A549 (cell line): ENCODE data around the gene NHSL1. TPM values are rescaled to one million over a fixed set of nuclear protein-coding genes. Genes with fewer than 3 reads are reported as not detected.

ENCODE experiments used
- ATAC-seq, 2 experiments: fragments of 200-7000 bp in 1 of 2; fragments of >200 bp in 1 of 2; cut with Nextera tagmentation in 1 of 2; cut with Tn5 transposase in 1 of 2; 3 replicates each; pipeline versions ENCODE4 v1.8.0 to v1.9.1; 2018 to 2020; ENCODE audit warnings: mild to moderate bottlenecking in 1 of 2, moderate library complexity in 1 of 2
- CTCF ChIA-PET: fragments of 300-600 bp; sonication (Branson Sonifier 250); formaldehyde crosslinking; extraction: SDS; loops from one replicate; lab custom pipeline; 2021; ENCODE audit warnings: antibody characterized with exemption, inconsistent platforms; lab: Yijun Ruan, JAX
- POLR2A ChIA-PET: fragments of 350-600 bp; formaldehyde crosslinking; extraction: SDS; loops from one replicate; lab custom pipeline; 2021; ENCODE audit warnings: antibody characterized with exemption, inconsistent platforms; lab: Yijun Ruan, JAX
- DNase-seq, 2 experiments: peaks; one replicate each; pipeline versions ENCODE4 v3.0.0 to v3.0.0-alpha.2; 2011 to 2016; ENCODE audit warnings: low read depth in 1 of 2, low spot score in 1 of 2
- FAIRE-seq: peaks from 2 replicates; lab custom pipeline; 2011; peaks lifted over from hg19 to GRCh38; lab: Jason Lieb, UNC
- H3K27ac ChIP-seq, 2 experiments: fragments of >200 bp; sonication (Bioruptor Twin); formaldehyde crosslinking; 3 replicates each; pipeline ENCODE4 v1.5.1; 2016 to 2017
- H3K4me1 ChIP-seq: fragments of >200 bp; sonication (Bioruptor Twin); formaldehyde crosslinking; 3 replicates; pipeline ENCODE4 v1.6.1; 2016
- H3K4me2 ChIP-seq: fragments of >200 bp; sonication (Bioruptor Twin); formaldehyde crosslinking; 3 replicates; pipeline ENCODE4 v1.6.1; 2016
- H3K4me3 ChIP-seq: fragments of >200 bp; sonication (Bioruptor Twin); formaldehyde crosslinking; 3 replicates; pipeline ENCODE4 v1.5.1; 2016
- H3K9me3 ChIP-seq: fragments of >200 bp; sonication (Bioruptor Twin); formaldehyde crosslinking; 3 replicates; pipeline ENCODE4 v1.6.1; 2016
- EHF ChIP-seq: fragments of 250-450 bp; sonication (Bioruptor Pico); IDR thresholded peaks from 2 replicates; pipeline ENCODE4 v1.5.0; 2020; ENCODE audit warnings: mild to moderate bottlenecking
- HOXB5 ChIP-seq: fragments of 250-450 bp; sonication (Bioruptor Pico); IDR thresholded peaks from 2 replicates; pipeline ENCODE4 v1.5.0; 2020; ENCODE audit warnings: mild to moderate bottlenecking, moderate library complexity
- JUNB ChIP-seq: fragments of >200 bp; sonication (Bioruptor Twin); formaldehyde crosslinking; IDR thresholded peaks from 2 replicates; pipeline ENCODE4 v1.6.1; 2016
- KDM5A ChIP-seq: fragments of 200-600 bp; sonication (generic); IDR thresholded peaks from 2 replicates; pipeline ENCODE4 v1.6.1; 2016; ENCODE audit warnings: antibody characterized with exemption, mild to moderate bottlenecking
- RFX5 ChIP-seq: fragments of 450-650 bp; IDR thresholded peaks from 2 replicates; pipeline ENCODE4 v1.7.1; 2014; ENCODE audit warnings: antibody characterized with exemption, mild to moderate bottlenecking, moderate library complexity
- SMC3 ChIP-seq: fragments of >200 bp; sonication (Bioruptor Twin); formaldehyde crosslinking; IDR thresholded peaks from 3 replicates; pipeline ENCODE4 v1.6.1; 2018; ENCODE audit warnings: inconsistent platforms
- TP53 ChIP-seq: fragments of 250-450 bp; sonication (Bioruptor Pico); IDR thresholded peaks from 2 replicates; pipeline ENCODE4 v1.5.0; 2021; ENCODE audit warnings: mild to moderate bottlenecking, moderate library complexity
- WGBS: methylation state at CpG from one replicate; pipeline ENCODE4 v1.1.6; 2017; ENCODE audit errors: missing lambda C conversion rate; 5-methylcytosine and 5-hydroxymethylcytosine counted together
- polyA plus RNA-seq, 4 experiments: library from polyadenylated mRNA; depleted of rRNA in 3 of 4; stranded (reverse); fragments of >200 nt; fragmentation: RNase III in 1 of 4; extraction: RNeasy Plus Mini Kit Qiagen cat#74134 plus additional on column Dnase treatment in 1 of 4; gene quantifications; 2 replicates in 3 of 4; 3 replicates in 1 of 4; pipeline ENCODE4 v1.2.3, GENCODE V29; 2011 to 2017
- TF ChIP-seq, protein P1 (sequence below): IDR thresholded peaks from 2 replicates; pipeline ENCODE4 v1.6.1; 2012
- TF ChIP-seq, protein P2 (sequence below): fragments of 200-600 bp; sonication (generic); IDR thresholded peaks from 2 replicates; pipeline ENCODE4 v1.6.1; 2016; ENCODE audit warnings: antibody characterized with exemption, mild to moderate bottlenecking, moderate library complexity
- TF ChIP-seq, protein P3 (sequence below): fragments of 250-450 bp; sonication (Bioruptor Pico); IDR thresholded peaks from 2 replicates; pipeline ENCODE4 v1.5.0; 2020; ENCODE audit warnings: low read depth, mild to moderate bottlenecking, moderate library complexity
- TF ChIP-seq, protein P4 (sequence below): IDR thresholded peaks from 2 replicates; pipeline ENCODE4 v1.6.1; 2012
- TF ChIP-seq, protein P5 (sequence below): fragments of >200 bp; sonication (Bioruptor Twin); formaldehyde crosslinking; IDR thresholded peaks from 3 replicates; pipeline ENCODE4 v1.6.1; 2016

Gene NHSL1
- polyA plus RNA-seq, 2 of the 4 experiments (the other 2 are of a cell fraction), result 1.6 to 2.8 TPM

DNA sequence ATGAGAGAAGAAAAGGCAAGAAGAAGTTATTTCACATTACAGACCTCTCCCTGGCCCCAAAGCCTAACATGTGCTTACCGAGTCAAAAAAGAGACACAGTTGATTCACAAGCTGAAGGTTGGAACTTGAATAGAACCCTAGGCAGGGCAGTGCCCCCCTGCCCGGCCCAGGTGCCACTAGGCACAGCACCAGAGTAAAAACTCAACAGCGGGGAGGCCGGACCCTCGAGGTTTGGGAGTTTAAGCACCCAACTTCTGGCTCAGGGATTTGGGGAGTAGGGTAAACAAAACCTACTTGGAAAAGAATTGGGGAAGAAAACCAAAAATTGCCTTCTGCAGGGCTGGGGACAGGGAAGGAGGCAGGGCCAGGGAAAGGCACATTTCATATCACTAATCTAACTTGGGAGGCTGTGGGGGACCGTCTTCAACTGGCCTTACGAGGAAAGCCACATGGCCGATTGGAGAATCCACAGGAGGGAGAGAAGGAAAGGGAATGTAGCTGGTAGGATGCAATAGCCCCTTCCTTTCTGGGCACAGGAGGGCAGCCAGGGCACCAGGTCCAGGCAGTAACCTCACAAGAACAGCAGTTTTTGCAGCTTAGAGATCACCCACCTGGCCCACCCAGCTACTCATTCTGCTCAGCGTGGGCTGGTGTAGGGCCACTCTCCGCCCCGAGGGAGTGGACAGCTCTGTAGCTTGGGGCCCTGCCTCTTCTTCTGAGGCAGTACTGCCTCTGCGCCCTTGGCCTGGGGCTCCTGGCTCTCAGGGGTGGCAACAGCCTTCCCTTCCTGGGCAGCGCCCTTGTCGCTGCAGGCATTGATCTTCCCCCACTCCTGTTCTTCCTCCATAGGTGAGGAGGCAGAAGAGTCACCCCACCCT is 97.1 kb downstream of the NHSL1 start:
- CTCF ChIA-PET, result interaction anchor here (0.6 to 1.7 kb wide), 4 partner anchors 9 to 27 kb away, joined by 3 to 8 read pairs (median 3); partner anchors contain the start of gene SMIM28
- ATAC-seq (no peak), DNase-seq (no peak)
- WGBS, result 85% methylated on average over 13 of the region's 14 CpGs
- no peak overlapping the region for H3K4me3 ChIP-seq
- H3K4me2 ChIP-seq, result no peak overlapping the region
- TF ChIP-seq RFX5, result no peak
- TF ChIP-seq, all 56 proteins: peak for 0
- Histone ChIP-seq H3K27ac (no peak overlapping the region), H3K4me1 (0 out of 3 replicates have a peak, but pooled peaks cover 6% of the 10 kb centered on the region), H3K9me3 (no peaks in the 10 kb centered on the region)
- POLR2A ChIA-PET, result no interaction called here
- no peak for FAIRE-seq

DNA sequence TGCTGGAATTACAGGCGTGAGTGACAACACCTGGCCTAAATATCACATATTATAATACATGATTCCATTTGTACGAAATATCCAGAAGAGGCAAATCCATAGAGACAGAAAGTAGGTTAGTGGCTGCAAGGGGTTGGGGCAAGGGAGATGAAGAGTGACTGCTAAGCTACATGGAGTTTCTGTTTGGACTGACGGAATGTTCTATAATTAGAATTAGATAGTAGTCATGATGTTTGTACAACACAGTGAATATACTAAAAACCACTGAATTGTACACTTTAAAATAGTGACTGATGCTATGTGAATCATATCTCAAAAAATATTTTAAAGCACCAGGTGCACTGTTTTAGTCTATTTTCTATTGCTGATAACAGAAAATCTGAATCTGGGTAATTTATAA is 99.0 kb downstream of the NHSL1 start:
- 82% methylated on average over 3 of the region's 3 CpGs for WGBS
- ChIA-PET POLR2A (no interaction called here), CTCF (no interaction called here)
- ATAC-seq, result no peak
- no peak for FAIRE-seq
- Histone ChIP-seq H3K4me1 (0 out of 3 replicates have a peak, but pooled peaks cover 2% of the 10 kb centered on the region), H3K4me2 (no peak overlapping the region), H3K4me3 (no peak overlapping the region), H3K27ac (no peak overlapping the region), H3K9me3 (no peaks in the 10 kb centered on the region)
- no peak for DNase-seq
- TF ChIP-seq SMC3 (no peak), HOXB5 (CRISPR knock-in tag) (no peak), EHF (CRISPR knock-in tag) (no peak), JUNB (no peak), KDM5A (no peak), TP53 (CRISPR knock-in tag) (no peak)
- TF ChIP-seq, protein P1, sequence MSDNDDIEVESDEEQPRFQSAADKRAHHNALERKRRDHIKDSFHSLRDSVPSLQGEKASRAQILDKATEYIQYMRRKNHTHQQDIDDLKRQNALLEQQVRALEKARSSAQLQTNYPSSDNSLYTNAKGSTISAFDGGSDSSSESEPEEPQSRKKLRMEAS, result no peak
- TF ChIP-seq, protein P2, sequence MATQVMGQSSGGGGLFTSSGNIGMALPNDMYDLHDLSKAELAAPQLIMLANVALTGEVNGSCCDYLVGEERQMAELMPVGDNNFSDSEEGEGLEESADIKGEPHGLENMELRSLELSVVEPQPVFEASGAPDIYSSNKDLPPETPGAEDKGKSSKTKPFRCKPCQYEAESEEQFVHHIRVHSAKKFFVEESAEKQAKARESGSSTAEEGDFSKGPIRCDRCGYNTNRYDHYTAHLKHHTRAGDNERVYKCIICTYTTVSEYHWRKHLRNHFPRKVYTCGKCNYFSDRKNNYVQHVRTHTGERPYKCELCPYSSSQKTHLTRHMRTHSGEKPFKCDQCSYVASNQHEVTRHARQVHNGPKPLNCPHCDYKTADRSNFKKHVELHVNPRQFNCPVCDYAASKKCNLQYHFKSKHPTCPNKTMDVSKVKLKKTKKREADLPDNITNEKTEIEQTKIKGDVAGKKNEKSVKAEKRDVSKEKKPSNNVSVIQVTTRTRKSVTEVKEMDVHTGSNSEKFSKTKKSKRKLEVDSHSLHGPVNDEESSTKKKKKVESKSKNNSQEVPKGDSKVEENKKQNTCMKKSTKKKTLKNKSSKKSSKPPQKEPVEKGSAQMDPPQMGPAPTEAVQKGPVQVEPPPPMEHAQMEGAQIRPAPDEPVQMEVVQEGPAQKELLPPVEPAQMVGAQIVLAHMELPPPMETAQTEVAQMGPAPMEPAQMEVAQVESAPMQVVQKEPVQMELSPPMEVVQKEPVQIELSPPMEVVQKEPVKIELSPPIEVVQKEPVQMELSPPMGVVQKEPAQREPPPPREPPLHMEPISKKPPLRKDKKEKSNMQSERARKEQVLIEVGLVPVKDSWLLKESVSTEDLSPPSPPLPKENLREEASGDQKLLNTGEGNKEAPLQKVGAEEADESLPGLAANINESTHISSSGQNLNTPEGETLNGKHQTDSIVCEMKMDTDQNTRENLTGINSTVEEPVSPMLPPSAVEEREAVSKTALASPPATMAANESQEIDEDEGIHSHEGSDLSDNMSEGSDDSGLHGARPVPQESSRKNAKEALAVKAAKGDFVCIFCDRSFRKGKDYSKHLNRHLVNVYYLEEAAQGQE, result no peak
- TF ChIP-seq, protein P3, sequence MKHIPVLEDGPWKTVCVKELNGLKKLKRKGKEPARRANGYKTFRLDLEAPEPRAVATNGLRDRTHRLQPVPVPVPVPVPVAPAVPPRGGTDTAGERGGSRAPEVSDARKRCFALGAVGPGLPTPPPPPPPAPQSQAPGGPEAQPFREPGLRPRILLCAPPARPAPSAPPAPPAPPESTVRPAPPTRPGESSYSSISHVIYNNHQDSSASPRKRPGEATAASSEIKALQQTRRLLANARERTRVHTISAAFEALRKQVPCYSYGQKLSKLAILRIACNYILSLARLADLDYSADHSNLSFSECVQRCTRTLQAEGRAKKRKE (CRISPR knock-in tag), result no peak
- TF ChIP-seq, protein P4, sequence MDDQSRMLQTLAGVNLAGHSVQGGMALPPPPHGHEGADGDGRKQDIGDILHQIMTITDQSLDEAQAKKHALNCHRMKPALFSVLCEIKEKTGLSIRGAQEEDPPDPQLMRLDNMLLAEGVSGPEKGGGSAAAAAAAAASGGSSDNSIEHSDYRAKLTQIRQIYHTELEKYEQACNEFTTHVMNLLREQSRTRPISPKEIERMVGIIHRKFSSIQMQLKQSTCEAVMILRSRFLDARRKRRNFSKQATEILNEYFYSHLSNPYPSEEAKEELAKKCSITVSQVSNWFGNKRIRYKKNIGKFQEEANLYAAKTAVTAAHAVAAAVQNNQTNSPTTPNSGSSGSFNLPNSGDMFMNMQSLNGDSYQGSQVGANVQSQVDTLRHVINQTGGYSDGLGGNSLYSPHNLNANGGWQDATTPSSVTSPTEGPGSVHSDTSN, result no peak
- TF ChIP-seq, protein P5, sequence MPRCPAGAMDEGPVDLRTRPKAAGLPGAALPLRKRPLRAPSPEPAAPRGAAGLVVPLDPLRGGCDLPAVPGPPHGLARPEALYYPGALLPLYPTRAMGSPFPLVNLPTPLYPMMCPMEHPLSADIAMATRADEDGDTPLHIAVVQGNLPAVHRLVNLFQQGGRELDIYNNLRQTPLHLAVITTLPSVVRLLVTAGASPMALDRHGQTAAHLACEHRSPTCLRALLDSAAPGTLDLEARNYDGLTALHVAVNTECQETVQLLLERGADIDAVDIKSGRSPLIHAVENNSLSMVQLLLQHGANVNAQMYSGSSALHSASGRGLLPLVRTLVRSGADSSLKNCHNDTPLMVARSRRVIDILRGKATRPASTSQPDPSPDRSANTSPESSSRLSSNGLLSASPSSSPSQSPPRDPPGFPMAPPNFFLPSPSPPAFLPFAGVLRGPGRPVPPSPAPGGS, result no peak
